ENCODE measurements around the gene MBD5. TPM values are rescaled to one million over a fixed set of nuclear protein-coding genes. Genes with fewer than 3 reads are reported as not detected.

Gene MBD5
- polyA plus RNA-seq, 5 donors: 30.5 to 55.6 (median 52.5) TPM

DNA sequence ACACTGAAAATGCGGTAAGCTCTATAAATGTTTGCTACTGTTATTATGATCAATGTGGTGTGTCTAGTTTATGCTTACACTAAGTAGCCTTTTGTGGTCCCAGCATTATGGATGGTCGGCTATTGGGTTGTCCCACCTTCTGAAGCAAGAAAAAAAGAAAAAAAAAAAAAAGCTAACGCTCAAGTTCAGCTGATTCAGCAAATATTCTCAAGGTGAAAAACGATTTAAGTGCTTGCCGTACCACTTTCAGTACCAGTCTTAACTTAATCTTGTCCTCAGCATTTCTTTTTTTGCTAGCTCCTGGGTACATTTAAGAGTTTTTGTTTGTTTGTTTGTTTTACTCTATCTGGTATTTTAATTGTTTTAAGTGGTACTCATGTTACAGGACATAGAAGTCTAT lies 87.5 kb downstream of the MBD5 start:
- no peak for DNase-seq

DNA sequence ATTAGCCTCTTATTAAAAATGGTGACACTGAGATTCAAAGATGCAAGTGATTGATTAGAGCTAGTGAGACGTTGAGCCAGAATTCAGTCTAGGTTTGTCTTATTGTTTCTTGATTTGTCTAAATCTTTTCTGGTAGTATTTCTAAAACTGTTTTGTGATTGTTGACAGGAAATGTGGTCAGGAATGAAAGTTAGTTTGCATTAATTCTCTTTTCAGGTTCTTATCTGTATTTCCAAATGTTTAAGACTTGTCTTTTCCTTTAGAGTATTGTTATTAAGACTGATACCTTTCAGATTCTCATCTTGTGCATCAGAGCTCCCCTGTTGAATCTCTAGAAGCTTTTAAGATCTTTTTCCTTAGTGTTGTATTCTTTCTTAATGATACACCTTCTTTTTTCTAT lies 89.3 kb downstream of the MBD5 start:
- DNase-seq: no peak

DNA sequence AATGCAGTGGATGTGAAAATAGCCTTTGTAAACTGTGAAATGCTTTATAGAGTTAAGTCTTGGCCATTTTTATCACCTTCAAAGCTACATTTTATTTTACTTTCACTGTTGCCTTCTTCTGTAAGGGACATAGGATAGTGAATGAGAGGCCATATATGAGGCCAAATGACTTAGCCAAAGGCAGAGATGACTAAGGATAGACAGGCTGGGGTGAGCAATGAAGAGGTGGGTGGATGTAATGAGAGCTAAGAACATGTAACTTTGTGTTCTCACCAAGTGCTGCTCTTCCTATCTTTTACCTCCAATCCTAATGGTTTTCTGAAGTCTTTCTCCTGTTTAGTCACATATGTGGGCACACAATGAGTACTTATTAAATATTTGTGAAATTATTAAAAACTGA lies 101.9 kb downstream of the MBD5 start:
- no peak for DNase-seq

DNA sequence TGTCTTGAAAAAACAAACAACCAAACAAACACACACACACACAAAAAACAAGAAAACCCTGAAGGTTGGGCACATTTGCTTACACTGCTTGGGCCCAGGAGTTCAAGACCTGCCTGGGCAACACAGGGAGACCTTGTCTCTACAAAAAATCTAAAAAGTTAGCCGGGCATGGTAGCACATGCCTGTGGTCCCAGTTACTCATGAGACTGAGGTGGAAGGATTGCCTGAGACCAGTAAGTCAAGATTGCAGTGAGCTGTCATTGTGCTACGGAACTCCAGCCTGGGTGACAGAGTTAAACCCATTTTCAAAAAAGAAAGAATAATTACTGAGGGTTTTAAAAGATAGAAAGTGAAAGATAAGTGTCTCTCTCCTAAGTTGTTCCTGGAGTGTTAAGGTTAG lies 103.4 kb downstream of the MBD5 start:
- DNase-seq: no peak

DNA sequence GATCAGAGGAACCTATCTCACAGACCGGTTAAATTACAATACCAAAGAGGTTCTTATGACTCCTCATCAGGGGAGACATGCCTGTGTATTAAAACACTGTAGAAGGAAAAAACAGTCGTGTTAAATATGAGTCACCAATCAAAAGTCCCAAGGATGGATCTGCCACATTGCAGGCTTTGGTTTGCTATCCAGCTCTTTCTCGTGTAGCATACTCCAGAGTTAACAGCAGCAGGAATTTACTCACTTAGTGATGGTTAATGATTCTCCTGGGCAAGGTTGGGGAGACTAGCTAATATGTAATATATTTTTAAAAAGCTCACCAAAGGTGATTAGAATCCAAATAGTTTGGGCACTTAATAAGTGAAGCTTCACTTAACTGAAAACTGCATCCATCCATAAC lies 109.7 kb downstream of the MBD5 start:
- peak; percentile 7 for DNase-seq

DNA sequence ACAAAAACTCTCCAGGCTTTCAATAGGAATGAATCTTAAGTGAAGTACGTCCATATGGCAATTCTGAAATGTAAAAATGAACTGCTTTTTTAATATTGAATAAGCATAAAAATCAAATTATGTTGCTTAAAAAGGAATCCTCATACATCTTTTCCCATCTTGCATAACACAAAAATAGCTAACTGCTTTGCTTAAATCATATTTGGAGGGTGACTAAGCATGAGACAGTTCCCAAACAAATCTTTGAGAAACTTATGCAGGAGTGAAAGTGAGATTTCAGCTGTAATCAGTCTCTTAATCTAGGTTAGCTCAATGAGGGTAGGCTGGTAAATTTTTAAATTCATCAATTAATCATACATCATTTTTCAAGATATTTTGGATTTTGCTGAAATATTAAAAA lies 111.5 kb downstream of the MBD5 start:
- DNase-seq: no peak

DNA sequence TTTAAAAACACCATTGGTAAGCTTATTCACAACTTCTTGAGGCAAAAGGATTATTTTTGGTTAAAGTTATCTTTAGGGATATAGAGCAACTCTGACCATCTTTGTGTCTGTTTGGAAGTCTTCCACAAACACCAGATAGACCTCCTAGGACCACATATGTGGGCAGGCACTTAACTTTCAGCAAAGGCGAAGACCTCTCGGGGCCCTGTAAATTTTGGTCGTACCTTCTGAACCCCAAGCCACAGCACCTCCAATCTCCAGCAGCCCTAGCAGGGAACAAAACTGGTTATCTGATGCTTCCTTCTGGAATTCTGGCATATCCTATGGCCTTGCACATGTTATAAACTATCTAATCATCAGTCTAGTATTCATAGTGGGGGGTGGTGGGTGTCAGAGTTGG lies 114.8 kb downstream of the MBD5 start:
- no peak for DNase-seq

DNA sequence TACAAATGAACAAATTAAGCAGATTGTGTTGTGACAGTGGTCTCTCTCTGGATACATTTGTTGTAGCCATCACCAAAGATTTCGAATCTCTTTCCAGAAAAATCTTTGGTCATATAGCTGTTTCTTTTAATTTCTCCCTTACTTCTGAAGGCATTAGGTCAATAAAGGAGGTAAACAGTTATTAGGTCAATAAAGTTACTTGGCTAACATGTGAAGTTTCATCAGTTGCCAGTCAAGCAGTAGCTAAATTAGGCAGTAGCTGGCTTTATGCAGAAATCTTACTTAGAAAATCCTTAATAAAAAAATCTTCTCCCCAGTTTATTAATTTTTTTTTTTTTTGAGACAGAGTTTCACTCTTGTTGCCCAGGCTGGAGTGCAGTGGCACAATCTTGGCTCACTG lies 115.5 kb downstream of the MBD5 start:
- DNase-seq: no peak

DNA sequence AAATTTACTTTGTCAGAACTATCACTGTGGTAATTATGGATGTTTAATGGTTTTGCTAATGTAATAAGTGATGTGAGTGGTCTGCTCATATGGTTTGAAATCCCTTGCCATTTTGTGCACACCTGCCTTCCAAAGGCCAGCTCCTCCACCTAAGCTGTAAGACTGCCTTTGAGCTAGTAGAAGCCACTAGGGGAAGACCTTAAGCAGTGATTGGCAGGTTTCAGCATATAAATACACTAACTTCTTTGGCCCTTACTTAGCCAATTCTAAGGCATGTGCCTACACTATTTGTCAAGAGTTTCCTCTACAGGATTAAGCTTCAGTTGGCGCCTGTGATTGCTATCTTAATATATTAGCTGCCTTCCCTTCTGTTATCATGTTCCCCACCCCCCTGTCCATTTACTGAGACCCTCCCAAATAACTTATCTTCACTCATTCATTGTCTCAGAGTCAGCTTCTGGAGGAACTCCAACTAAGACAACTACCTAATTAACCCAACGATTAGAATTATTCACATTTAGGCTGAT lies 141.1 kb downstream of the MBD5 start:
- DNase-seq: no peak

DNA sequence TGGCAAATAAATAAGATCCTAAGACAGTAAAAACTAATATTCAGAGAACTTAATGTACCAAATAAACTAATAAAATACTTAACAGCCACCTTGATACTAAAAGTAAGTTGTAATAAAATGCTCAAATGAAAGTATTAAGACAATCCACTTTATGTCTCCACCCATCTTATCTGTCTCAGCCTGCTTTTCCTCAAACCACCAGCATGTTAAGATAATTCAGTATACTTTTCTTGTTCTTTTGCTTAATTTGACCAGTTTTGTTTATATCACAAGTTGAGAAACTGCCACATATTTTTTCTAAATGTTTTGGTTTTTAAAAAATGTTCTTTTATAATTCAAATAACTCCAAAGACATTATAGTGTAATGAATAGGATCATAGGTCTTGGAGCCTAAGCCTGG lies 142.0 kb downstream of the MBD5 start:
- no peak for DNase-seq

DNA sequence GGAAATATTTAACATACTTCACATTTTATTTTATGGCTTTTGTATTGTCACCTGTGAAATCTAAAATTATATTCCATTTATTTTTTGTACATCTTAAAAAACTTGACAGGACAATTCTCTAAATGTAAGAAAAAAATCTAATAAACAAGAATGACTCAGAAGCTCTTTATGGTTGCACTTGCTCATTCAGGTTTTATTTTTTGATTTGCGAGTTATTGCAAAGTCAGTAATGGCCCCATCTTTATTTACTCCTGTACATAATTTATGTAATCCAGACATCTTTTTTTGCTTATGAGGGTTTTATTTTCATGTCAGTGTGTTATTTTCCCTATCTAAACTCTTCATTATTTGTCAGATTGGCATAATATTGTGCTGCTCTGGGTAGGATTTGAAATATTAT lies 145.1 kb downstream of the MBD5 start:
- no peak for DNase-seq

DNA sequence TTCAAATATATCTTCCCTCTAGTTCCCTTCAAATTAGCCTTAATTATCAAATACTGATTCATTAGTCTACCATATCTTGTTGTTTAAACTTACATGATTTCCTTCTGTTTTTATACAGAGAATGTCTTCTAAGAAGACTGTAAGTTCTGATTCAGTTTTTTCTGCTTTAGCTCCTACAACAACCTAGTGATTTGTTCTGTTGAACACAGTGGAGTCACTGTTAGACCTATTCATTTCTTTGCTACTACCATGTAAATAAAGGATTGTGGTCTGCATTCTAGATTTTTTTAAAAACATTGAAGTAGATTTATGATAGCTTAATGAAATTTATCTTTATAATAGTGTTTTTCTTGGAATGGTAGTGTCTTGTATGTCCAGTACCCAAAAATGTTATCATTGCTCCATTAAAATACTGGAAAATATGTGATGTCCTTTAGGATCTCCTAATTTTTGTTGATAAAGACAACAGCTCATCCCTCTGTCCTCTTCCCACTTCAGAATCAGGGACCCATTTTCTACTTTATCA lies 146.4 kb downstream of the MBD5 start:
- no peak for DNase-seq

DNA sequence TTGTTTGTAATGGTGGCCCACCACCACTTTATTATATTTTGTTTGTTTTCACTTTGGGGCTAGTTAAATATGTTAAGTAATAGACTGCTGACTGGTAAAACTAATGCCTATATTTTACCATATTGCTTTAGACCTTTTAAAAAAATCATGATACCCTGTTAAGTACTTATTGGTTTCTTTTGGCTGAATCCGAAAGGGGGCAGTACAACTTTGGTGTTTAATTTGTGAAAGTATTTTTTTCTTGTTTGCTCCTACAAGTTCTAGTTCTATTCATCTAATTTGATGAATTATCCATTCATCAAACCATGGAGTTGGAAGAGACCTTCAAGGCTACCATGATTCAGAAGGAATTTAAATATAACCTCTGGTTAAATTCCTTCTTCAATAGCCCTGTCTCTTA lies 147.0 kb downstream of the MBD5 start:
- DNase-seq: no peak

DNA sequence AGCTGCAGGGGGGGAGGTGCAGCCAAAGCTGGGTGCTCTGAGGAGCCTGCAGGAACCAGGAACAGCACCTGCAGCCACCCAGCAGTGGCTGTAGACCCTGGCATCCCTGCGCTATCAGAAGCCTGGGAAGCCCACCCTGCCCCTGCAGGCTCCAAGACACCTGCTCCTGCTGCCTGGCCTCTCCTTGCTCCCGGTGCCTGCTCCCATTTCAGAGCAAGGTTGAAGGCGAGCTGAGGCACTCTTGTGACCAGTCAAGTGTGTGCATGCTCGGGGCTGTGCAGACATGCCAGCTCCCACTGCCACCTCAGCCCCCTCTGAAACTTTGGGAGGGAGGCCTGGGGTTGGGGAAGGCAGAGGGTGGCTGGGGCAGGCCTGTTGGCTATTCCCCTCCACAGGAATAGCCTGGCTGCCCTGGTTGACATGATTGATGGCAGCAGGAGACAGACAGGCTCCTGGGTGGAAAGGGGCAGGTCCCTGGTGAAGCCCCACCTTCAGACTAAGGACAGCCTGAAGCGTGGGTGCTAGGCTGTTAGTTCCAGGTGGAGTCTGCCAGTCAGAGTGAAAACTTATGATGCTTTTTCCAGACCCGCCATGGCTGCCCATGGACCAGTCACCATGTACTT lies 151.4 kb downstream of the MBD5 start:
- DNase-seq: no peak

DNA sequence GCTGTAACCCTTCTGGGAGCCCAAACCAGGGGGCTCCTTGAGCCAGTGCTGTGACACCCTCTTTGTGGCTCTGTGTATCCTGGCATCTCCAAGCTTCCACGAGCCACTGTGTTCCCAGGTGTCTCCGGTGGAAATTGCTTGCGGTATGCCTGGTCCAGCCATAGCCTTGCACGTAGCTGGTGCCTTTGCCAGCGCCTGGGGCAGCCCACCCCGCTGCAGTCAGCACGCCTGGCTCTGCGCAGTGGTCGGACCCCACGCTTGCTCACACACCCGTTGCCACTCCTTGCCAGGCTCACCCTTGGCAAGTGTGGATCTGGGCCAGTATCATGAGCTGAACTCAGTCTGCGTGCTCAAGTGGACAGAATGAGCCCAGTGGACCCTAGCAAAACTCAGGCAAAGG lies 152.3 kb downstream of the MBD5 start:
- DNase-seq: no peak

DNA sequence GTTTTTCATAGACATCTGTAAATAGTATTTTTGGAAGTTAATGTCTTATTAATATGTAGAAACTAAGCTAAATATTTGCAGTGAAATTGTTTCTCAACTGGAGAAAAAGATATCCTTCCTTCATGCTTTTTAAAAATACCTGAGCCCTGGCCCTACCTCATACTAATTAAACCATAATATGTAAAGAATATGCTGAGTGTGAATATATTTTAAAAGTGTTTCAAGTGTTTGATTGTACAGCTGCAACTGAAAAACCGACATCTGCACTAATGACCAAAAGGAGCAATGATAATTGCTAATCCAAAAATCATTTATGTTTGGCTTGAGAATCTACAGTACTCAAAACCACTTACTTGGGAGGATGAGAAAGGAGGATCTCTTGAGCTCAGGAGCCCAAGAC lies 156.7 kb downstream of the MBD5 start:
- no peak for DNase-seq

DNA sequence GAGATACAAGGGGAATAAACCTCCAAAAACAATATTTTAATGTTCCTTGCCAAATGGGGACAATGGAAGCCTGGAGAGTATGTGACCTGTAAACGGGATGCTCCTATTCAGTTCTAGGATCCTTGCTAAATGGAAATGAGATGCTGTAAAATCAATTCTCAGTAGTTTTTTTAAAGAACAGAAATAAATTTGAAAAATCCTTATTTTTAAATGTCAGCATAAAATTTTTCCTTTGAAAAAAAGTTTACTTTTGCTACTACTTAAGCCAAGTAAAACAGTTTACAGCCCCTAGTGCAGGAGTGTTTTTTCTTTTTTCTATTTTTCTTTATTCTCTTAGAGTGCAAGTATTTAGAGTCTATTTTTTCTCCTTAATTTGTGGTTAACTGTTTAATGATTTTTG lies 158.8 kb downstream of the MBD5 start:
- no peak for DNase-seq

DNA sequence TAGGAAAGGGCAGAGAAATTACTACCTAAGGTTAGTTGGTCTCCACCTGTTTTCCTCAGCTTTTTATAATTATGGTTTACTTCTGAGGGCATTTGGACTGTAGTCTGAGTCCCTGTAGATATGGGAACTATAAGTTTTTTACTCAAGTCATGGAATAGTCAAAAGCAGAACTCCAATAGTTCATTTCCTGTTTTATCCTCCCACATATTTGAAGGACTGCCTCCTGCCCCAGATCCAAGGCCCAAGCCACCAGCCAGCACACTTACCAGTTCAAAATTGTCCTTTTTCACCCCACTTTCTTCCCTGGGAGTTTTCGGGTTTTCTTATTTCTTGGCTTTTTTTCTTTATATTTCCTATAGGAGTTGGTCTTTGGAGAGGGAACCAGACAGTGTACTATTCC lies 164.1 kb downstream of the MBD5 start:
- DNase-seq: no peak

DNA sequence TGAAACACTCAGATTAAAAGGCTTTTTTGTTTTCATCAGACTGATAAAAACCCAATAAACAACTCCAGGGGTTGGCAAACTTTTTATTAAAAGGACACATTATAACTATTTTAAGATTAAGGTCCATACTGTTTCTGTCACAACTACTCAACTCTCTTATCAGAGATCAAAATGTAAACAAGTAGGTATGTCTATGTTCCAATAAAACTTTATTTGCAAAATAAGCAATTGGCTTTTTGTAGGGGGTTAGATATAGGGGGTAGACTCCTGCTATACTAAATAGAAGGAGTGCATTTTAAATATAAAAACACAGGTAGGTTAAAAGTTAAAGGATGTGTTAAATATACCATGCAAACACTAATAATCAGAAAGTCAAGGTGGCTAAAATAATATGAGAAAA lies 174.0 kb downstream of the MBD5 start:
- no peak for DNase-seq

DNA sequence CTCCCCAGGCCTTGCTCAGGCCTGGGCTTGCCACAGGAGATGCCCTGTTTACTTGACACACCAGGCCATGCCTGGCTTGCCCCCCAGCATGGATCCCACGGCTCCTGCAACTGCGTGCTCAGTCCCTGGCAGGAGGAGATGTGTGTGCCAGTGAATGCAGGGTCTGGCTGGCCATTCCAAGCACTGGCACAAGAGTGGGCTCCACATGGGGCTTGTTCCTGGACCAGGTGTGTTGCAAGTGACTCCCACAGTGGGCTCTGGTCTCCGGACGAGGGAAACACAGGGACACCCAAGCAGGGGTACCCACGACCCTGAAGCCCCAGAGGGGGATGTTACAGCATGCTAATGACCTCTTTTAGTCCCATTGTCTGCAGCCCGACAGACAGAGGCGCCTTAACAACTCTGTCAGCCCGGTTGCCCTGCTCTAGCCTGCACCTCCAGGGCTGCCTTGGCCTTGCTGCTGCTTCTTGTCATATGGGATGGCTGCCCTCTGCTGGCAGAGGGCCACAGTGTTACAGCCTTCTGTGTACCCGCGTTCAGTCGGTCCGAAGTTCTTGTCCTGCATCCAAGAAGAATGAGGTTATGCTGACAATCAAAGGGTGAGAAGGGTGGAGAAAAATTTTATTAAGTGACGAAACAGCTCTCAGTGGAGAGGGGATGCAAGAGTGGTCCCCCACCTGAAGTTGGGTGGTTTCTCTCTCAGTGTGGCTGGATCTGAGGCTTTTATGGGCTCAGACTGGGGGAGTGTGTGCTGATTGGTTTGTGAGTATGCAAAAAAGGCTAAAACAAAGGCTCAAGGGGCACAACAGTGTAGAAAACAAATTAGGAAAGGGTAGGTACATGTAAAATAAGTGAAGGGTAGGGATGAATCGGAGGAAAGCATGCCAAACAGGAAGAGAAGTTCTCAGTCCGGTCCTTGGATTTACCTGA lies 180.4 kb downstream of the MBD5 start:
- no peak for DNase-seq

DNA sequence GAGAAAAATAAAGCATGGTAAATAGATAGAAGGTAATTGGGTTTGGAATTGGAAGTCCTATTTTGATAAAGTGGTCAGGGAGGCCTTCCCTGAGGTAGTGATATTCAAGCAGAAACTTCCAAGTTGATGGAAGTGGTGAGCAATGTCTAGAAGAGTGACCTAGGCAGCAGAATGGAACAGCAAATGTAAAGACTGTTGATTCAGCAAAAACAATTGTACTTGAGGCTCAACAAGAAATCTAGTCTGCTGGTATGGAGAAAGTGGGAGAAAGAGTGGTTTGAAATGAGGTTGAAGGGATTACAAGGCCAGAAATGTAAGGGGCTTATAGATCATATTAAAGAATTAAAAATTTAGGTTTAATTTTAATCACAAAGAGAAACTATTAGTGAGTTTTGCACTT lies 181.3 kb downstream of the MBD5 start:
- DNase-seq: no peak

DNA sequence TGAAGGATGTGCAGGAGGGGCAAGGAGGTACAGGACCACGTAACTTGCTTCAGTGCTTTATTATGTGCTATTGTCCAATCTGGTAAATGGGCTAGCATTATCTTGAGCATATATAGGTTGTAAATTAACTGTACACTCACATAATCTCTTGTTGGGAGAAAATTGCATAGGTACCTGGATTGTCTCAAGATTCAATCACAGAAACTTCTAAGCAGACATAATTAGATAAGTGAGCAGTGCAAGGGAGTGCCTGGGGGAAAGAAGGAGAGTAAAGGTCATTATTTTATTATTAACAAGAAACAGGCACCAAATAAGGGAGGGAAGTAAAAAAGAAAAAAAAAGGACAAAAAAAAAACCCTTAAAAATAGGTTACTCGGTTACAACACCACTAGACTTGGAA lies 186.2 kb downstream of the MBD5 start:
- no peak for DNase-seq

DNA sequence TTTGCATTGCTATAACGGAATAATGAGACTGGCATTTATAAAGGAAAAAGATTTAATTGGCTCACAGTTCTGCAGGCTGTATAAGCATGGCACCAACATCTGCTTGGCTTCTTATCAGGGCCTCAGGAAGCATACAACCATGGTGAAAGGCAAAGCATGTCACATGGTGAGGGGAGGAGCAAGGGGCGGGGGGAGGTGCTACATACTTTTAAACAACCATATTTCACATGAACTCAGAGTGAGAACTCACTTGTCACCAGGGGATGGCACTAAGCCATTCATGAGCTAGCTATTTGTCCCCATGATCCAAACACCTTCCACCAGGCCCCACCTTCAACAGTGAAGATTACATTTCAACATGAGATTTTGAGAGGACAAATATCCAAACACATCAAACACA lies 188.7 kb downstream of the MBD5 start:
- DNase-seq: no peak
